ENCODE measurements around the gene RPN1. TPM values are rescaled to one million over a fixed set of nuclear protein-coding genes. Genes with fewer than 3 reads are reported as not detected.
"Not testable (repeated sequence)": the region's sequence is repeated elsewhere in the genome, so short reads cannot be mapped to it uniquely, and the experiment has no call there.

The RPN1 gene
- total and polyA plus RNA-seq, 4 donors = 132 to 407 (median 249) TPM

GRCh38 chr3:128653383-128653992 is 2.9 kb upstream of the RPN1 start:
- peaks cover 2 to 14% (median 7%) of the 10 kb centered on the region in 4 donors for H3K4me1 ChIP-seq (ENCODE audit: control insufficient read depth in 4 of 4, insufficient read depth in 4 of 4, low read length in 3 of 4)
- H3K9ac ChIP-seq (ENCODE audit: low read depth in 1 of 2, low read length in 2 of 2); H3K36me3 ChIP-seq (ENCODE audit: control insufficient read depth in 4 of 4, insufficient read depth in 3 of 4, low read depth in 1 of 4, low read length in 3 of 4); H3K9me3 ChIP-seq (ENCODE audit: control insufficient read depth in 4 of 4, low read length in 3 of 4); DNase-seq (ENCODE audit: low spot score); H3K27ac ChIP-seq (ENCODE audit: low read depth in 1 of 2, low read length in 2 of 2); H3K4me3 ChIP-seq (ENCODE audit: low read depth in 1 of 3, low read length in 3 of 3); H3K27me3 ChIP-seq (ENCODE audit: control insufficient read depth in 4 of 4, insufficient read depth in 4 of 4, low read length in 3 of 4): not testable (repeated sequence)
- 59% methylated on average over 43 of the region's 43 CpGs for WGBS
- TF ChIP-seq CTCF (IDR thresholded peaks at IDR 0.05; ENCODE audit: low read depth, low read length, missing input control) = peak; percentile 16

- H3K27me3 ChIP-seq (ENCODE audit: control insufficient read depth in 4 of 4, insufficient read depth in 4 of 4, low read length in 3 of 4) = no peaks in the 10 kb centered on the region
- WGBS = 22% methylated on average over 8 of the region's 8 CpGs
These were observed 1.5 kb downstream of the RPN1 start for GRCh38 chr3:128648940-128649663.

GRCh38 chr3:128648402-128648801 is 2.2 kb downstream of the RPN1 start:
- no peaks in the 10 kb centered on the region for H3K9me3 ChIP-seq (ENCODE audit: control insufficient read depth in 4 of 4, low read length in 3 of 4)
- DNase-seq (ENCODE audit: low spot score) = no peak
- peak overlapping the region in 1 of 3 donors; percentile 92 for H3K4me3 ChIP-seq (ENCODE audit: low read depth in 1 of 3, low read length in 3 of 3)
- peaks cover 8 to 11% (median 9%) of the 10 kb centered on the region in 4 donors for H3K36me3 ChIP-seq (ENCODE audit: control insufficient read depth in 4 of 4, insufficient read depth in 3 of 4, low read depth in 1 of 4, low read length in 3 of 4)
- peaks cover 6 to 15% (median 10%) of the 10 kb centered on the region in 4 donors for H3K4me1 ChIP-seq (ENCODE audit: control insufficient read depth in 4 of 4, insufficient read depth in 4 of 4, low read length in 3 of 4)
- H3K9ac ChIP-seq (ENCODE audit: low read depth in 1 of 2, low read length in 2 of 2) = no peak overlapping the region
- no peak for TF ChIP-seq REST (IDR thresholded peaks at IDR 0.05)
- TF ChIP-seq MAX (IDR thresholded peaks at IDR 0.05) = no peak
- no peak for TF ChIP-seq JUND (IDR thresholded peaks at IDR 0.05)
- no peak for TF ChIP-seq TAF1 (conservative IDR thresholded peaks at IDR 0.05)
- TF ChIP-seq CTCF (IDR thresholded peaks at IDR 0.05; ENCODE audit: low read depth, low read length, missing input control) = no peak
- H3K27ac ChIP-seq (ENCODE audit: low read depth in 1 of 2, low read length in 2 of 2) = no peak overlapping the region
- no peaks in the 10 kb centered on the region for H3K27me3 ChIP-seq (ENCODE audit: control insufficient read depth in 4 of 4, insufficient read depth in 4 of 4, low read length in 3 of 4)
- WGBS = 83% methylated on average over 4 of the region's 4 CpGs

More at GRCh38 chr3:128648940-128649663, 1.5 kb downstream of the RPN1 start:
- H3K27ac ChIP-seq (ENCODE audit: low read depth in 1 of 2, low read length in 2 of 2) = peak overlapping the region; percentile 99
- H3K9ac ChIP-seq (ENCODE audit: low read depth in 1 of 2, low read length in 2 of 2) = peak overlapping the region; percentile 89 to 96
- peaks cover 6 to 15% (median 10%) of the 10 kb centered on the region in 4 donors for H3K4me1 ChIP-seq (ENCODE audit: control insufficient read depth in 4 of 4, insufficient read depth in 4 of 4, low read length in 3 of 4)
- no peak for DNase-seq (ENCODE audit: low spot score)
- TF ChIP-seq RAD21 (IDR thresholded peaks at IDR 0.05) (no peak), ZBTB33 (IDR thresholded peaks at IDR 0.05) (no peak), FOXA2 (IDR thresholded peaks at IDR 0.05) (no peak), JUND (IDR thresholded peaks at IDR 0.05) (no peak), NR2F2 (IDR thresholded peaks at IDR 0.05) (no peak), HNF4A (conservative IDR thresholded peaks at IDR 0.05) (no peak), MAX (IDR thresholded peaks at IDR 0.05) (no peak)
- peak overlapping the region; percentile 92 to 97 (median 96) for H3K4me3 ChIP-seq (ENCODE audit: low read depth in 1 of 3, low read length in 3 of 3)
- H3K9me3 ChIP-seq (ENCODE audit: control insufficient read depth in 4 of 4, low read length in 3 of 4) = no peaks in the 10 kb centered on the region
- peaks cover 1 to 8% (median 5%) of the 10 kb centered on the region in 4 donors for H3K36me3 ChIP-seq (ENCODE audit: control insufficient read depth in 4 of 4, insufficient read depth in 3 of 4, low read depth in 1 of 4, low read length in 3 of 4)
